Gastrocnemius medialis (tissue), 4 donors: ENCODE results near the gene FREM2. TPM values are rescaled to one million over a fixed set of nuclear protein-coding genes. Genes with fewer than 3 reads are reported as not detected.

Experiments
- ATAC-seq, 2 donors: fragments of 150-250 bp; one replicate each; pipeline ENCODE4 v1.9.1; 2016
- DNase-seq, 2 donors: peaks; one replicate each; pipeline ENCODE4 v3.0.0-alpha.2; 2019
- H3K27ac ChIP-seq, 4 donors: fragments of 200-600 bp; sonication (generic); 1 replicate in 1 of 4; 2 replicates in 3 of 4; pipeline ENCODE4 v1.5.1; 2016 to 2018; ENCODE audit warnings: mild to moderate bottlenecking in 2 of 4, moderate library complexity in 1 of 4
- H3K27me3 ChIP-seq, 3 donors: fragments of 200-600 bp; sonication (generic) in 2 of 3; 1 replicate in 1 of 3; 2 replicates in 2 of 3; pipeline versions ENCODE4 v1.5.1 to v1.6.0; 2016 to 2019; ENCODE audit warnings: mild to moderate bottlenecking in 1 of 3, moderate library complexity in 1 of 3
- H3K36me3 ChIP-seq, 2 donors: fragments of 200-600 bp; sonication (generic) in 1 of 2; one replicate each; pipeline ENCODE4 v1.5.1; 2017 to 2018
- H3K4me1 ChIP-seq, 2 donors: fragments of 200-600 bp; sonication (generic) in 1 of 2; one replicate each; pipeline ENCODE4 v1.5.1; 2016 to 2017; ENCODE audit warnings: mild to moderate bottlenecking in 2 of 2
- H3K4me3 ChIP-seq, 4 donors: fragments of 200-600 bp; sonication (generic) in 3 of 4; 1 replicate in 1 of 4; 2 replicates in 3 of 4; pipeline ENCODE4 v1.5.1; 2016 to 2019; ENCODE audit warnings: mild to moderate bottlenecking in 2 of 4
- H3K9me3 ChIP-seq, 3 donors: fragments of 200-600 bp; sonication (generic) in 2 of 3; 1 replicate in 1 of 3; 2 replicates in 2 of 3; pipeline ENCODE4 v1.5.1; 2016 to 2019
- CTCF ChIP-seq, 5 experiments: fragments of 450-650 bp in 3 of 5; fragments of 200-600 bp in 2 of 5; sonication (generic) in 2 of 5; IDR thresholded peaks in 4 of 5; conservative IDR thresholded peaks in 1 of 5; 1 replicate in 4 of 5; 2 replicates in 1 of 5; pipeline ENCODE4 v1.5.1; 2016 to 2019; ENCODE audit warnings: antibody characterized with exemption in 5 of 5, mild to moderate bottlenecking in 3 of 5, moderate library complexity in 3 of 5
- POLR2A ChIP-seq, 2 donors: fragments of 450-650 bp; IDR thresholded peaks; one replicate each; pipeline ENCODE4 v1.6.1; 2017; ENCODE audit warnings: antibody characterized with exemption in 2 of 2, mild to moderate bottlenecking in 2 of 2, moderate library complexity in 2 of 2
- in situ Hi-C, 4 donors: fragments of 200-750 bp; cut with MboI; loops; one replicate each; pipeline versions ENCODE4 v1.15.0 to v1.8.0; 2017; ENCODE audit warnings: low sequenced_read_pairs in 4 of 4
- intact Hi-C: fragments of 100-400 bp; cut with DNase I; formaldehyde crosslinking; loops from one replicate; pipeline ENCODE4 v1.15.1; 2023; ENCODE audit warnings: low total_unique reads
- total RNA-seq, 4 donors: library from RNA; depleted of rRNA; stranded (reverse); fragments of >200 nt; gene quantifications; one replicate each; pipeline versions ENCODE4 v1.1.0 to v1.2.3, GENCODE V29; 2016

FREM2 gene
- total RNA-seq, 4 donors from 2014 or later = 1.3 to 6.4 (median 2.4) TPM

DNA sequence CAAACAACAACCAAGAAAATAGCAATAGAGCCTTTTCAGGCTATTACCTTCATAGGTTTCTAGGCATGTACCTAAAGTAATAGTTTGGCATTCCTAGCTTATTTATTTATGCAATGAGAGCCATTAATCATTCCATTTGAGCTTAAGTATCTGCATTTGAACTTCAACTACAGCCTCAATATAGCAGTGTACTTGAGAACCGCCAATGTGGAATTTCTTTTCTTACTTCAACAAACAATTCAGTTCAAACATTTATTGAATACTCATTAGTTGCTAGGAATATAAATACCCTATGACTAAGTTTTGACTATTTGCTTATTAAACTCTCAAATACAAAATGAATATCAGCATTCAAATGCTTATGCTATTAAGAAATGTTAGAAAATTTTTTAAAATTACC is 38.0 kb upstream of the FREM2 start:
- Histone ChIP-seq H3K4me1 (no peaks in the 10 kb centered on the region), H3K9me3 (no peaks in the 10 kb centered on the region), H3K4me3 (no peak overlapping the region), H3K27me3 (no peaks in the 10 kb centered on the region), H3K27ac (no peak overlapping the region), H3K36me3 (no peaks in the 10 kb centered on the region)
- DNase-seq = no peak
- intact Hi-C loops (no loop called here), in situ Hi-C loops (no loop called here)
- no peak for ATAC-seq
- TF ChIP-seq CTCF (IDR thresholded peaks at IDR 0.05 in 4 of 5, conservative IDR thresholded peaks at IDR 0.05 in 1 of 5) = no peak

DNA sequence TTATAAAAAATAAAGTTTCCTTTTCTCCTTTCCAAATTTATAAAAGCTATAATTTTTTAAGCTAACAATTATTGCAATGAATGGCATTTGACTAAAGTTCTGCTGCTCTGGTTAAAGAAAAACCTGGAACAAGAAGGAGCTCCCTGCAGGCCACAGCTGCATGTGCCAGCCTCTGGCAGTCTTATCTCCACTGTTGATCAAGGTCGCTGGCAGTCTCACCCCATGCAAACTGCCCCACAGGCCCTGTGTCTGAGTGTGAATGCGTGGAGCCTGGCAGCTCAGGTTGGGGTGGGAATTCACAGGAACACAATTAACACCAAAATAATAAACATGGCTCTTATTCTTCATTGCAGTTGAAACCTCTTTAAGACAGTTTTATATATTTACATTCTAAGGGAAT is 30.2 kb upstream of the FREM2 start:
- no peak overlapping the region for H3K4me3 ChIP-seq
- no peaks in the 10 kb centered on the region for H3K36me3 ChIP-seq
- H3K27me3 ChIP-seq = no peaks in the 10 kb centered on the region
- intact Hi-C loops (no loop called here), in situ Hi-C loops (no loop called here)
- no peaks in the 10 kb centered on the region for H3K9me3 ChIP-seq
- DNase-seq (no peak), ATAC-seq (no peak)
- no peak for TF ChIP-seq CTCF (IDR thresholded peaks at IDR 0.05 in 4 of 5, conservative IDR thresholded peaks at IDR 0.05 in 1 of 5)
- no peak for TF ChIP-seq POLR2A (IDR thresholded peaks at IDR 0.05)
- H3K27ac ChIP-seq = no peak overlapping the region
- H3K4me1 ChIP-seq = no peaks in the 10 kb centered on the region

DNA sequence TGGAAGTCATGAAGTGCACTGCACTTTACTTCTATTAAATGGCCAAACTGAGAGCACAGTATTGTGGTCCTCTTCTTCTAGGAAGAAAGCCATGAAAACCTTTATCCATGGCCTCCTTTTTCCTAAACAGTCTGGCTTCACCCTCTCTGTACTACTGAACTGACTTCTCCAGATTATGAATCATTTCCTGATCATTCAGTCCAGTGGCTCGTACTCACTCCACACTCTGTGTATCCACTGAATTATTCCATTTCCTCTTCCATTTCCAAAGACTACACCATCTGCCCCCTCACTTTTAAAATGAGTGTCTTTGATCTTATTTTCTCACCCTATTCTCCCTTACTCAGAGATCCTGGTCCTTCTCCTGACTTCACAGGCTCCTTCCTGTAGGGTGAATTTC is 29.7 kb upstream of the FREM2 start:
- no peaks in the 10 kb centered on the region for H3K36me3 ChIP-seq
- no peak overlapping the region for H3K27ac ChIP-seq
- DNase-seq = no peak
- H3K4me1 ChIP-seq = no peaks in the 10 kb centered on the region
- H3K9me3 ChIP-seq = no peaks in the 10 kb centered on the region
- TF ChIP-seq POLR2A (IDR thresholded peaks at IDR 0.05) (no peak), CTCF (IDR thresholded peaks at IDR 0.05 in 4 of 5, conservative IDR thresholded peaks at IDR 0.05 in 1 of 5) (no peak)
- in situ Hi-C loops (no loop called here), intact Hi-C loops (no loop called here)
- no peak overlapping the region for H3K4me3 ChIP-seq
- H3K27me3 ChIP-seq = no peaks in the 10 kb centered on the region
- no peak for ATAC-seq

- Histone ChIP-seq H3K9me3 (no peaks in the 10 kb centered on the region), H3K27me3 (no peaks in the 10 kb centered on the region), H3K4me3 (no peak overlapping the region), H3K27ac (no peak overlapping the region), H3K36me3 (no peaks in the 10 kb centered on the region), H3K4me1 (no peaks in the 10 kb centered on the region)
- in situ Hi-C loops = no loop called here
- intact Hi-C loops = no loop called here
- DNase-seq (no peak), ATAC-seq (no peak)
- TF ChIP-seq POLR2A (IDR thresholded peaks at IDR 0.05) (no peak), CTCF (IDR thresholded peaks at IDR 0.05 in 4 of 5, conservative IDR thresholded peaks at IDR 0.05 in 1 of 5) (no peak)
Observed at GRCh38 chr13:38658906-38659305, 28.0 kb upstream of the FREM2 start.

- Histone ChIP-seq H3K4me3 (no peak overlapping the region), H3K9me3 (no peaks in the 10 kb centered on the region), H3K27me3 (no peaks in the 10 kb centered on the region), H3K4me1 (no peaks in the 10 kb centered on the region), H3K36me3 (no peaks in the 10 kb centered on the region), H3K27ac (no peak overlapping the region)
- intact Hi-C loops = no loop called here
- in situ Hi-C loops = no loop called here
- DNase-seq (no peak), ATAC-seq (no peak)
- TF ChIP-seq CTCF (IDR thresholded peaks at IDR 0.05 in 4 of 5, conservative IDR thresholded peaks at IDR 0.05 in 1 of 5) (no peak), POLR2A (IDR thresholded peaks at IDR 0.05) (no peak)
Observed at GRCh38 chr13:38661010-38661675, 25.7 kb upstream of the FREM2 start.
